LNCAP (cell line): ENCODE measurements around the gene AGPAT1.

Experiments
- TF ChIP-seq, protein P1 (sequence below): fragments of 450-650 bp; IDR thresholded peaks from 2 replicates; pipeline ENCODE4 v1.5.1; 2017; ENCODE audit warnings: mild to moderate bottlenecking

Gene AGPAT1

DNA sequence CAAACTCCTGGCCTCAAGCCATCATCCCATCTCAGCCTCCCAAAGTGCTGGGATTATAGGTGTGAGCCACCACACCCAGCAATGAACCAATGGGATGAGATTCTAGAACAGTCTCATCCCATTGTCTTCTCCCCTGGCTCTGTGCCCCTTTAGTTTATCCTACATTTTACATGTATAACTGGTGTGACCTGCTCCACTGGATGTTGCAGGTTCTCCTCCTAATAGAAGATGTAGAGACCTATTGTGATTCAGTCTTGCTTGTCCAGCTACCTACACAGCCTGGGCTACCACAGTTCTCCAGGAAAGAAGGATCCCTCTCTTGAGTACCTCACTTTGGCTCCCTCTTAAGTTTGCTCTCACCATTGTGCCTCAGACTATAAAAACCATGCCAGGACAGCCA lies 43.8 kb downstream of the AGPAT1 start:
- TF ChIP-seq, protein P1, sequence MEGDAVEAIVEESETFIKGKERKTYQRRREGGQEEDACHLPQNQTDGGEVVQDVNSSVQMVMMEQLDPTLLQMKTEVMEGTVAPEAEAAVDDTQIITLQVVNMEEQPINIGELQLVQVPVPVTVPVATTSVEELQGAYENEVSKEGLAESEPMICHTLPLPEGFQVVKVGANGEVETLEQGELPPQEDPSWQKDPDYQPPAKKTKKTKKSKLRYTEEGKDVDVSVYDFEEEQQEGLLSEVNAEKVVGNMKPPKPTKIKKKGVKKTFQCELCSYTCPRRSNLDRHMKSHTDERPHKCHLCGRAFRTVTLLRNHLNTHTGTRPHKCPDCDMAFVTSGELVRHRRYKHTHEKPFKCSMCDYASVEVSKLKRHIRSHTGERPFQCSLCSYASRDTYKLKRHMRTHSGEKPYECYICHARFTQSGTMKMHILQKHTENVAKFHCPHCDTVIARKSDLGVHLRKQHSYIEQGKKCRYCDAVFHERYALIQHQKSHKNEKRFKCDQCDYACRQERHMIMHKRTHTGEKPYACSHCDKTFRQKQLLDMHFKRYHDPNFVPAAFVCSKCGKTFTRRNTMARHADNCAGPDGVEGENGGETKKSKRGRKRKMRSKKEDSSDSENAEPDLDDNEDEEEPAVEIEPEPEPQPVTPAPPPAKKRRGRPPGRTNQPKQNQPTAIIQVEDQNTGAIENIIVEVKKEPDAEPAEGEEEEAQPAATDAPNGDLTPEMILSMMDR: no peak

DNA sequence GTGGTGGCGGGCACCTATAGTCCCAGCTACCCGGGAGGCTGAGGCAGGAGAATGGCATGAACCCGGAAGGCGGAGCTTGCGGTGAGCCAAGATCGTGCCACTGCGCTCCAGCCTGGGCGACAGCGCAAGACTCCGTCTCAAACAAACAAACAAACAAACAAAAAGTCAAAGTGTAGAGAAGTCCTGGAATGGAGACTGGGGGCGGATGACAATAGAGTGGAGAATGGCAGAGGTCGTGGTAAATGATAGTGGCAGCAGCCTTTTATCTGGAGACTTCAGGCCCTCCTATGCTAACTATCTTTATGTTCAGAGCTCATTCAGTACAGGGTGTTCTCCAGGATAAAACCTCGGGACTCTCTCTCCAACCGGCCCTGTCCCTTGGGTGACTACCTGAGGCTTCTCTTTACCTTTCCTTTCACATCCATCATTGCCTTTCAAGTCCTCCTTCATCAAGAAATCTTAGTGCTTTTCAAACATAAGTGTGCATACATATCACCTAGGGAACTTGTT lies 44.4 kb downstream of the AGPAT1 start:
- TF ChIP-seq, protein P1: no peak

DNA sequence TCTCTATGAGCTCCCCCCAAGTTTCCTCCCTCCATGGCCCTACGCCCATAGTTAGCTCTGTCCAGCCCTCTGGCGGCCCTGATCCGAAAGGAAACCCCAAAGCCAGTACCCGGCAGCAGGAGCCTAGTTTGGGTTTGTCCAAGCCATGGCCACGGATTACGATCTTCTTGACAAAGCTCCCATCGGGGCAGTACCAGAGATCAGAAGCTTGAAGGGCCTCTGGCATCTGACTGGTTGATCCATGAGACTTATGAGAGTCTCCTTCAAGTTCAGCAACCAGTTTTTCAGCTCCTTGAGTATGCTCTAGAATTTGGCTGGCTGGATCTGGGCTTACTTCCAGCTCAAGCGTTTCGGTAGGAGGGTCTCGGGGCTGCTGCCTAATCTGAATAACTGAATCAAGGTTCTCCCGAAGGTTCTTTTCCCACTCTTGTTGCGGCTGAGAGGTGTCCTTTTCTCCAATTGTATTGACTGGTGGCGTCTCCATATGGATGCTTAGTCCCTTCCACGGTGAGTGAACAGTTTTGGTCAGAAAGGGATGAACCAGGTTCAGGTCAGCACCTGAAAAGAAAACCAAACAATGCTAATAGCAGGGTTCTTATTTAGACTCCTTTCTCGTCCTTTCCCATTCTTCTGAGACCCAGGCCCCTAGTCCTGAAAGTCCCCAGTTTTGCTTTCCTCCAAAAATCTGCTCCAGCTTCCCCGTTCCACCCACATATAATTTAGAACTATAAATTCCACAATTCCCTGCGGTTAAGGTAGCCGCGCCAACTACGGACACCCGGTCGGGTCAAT lies 46.4 kb downstream of the AGPAT1 start:
- TF ChIP-seq, protein P1: no peak

DNA sequence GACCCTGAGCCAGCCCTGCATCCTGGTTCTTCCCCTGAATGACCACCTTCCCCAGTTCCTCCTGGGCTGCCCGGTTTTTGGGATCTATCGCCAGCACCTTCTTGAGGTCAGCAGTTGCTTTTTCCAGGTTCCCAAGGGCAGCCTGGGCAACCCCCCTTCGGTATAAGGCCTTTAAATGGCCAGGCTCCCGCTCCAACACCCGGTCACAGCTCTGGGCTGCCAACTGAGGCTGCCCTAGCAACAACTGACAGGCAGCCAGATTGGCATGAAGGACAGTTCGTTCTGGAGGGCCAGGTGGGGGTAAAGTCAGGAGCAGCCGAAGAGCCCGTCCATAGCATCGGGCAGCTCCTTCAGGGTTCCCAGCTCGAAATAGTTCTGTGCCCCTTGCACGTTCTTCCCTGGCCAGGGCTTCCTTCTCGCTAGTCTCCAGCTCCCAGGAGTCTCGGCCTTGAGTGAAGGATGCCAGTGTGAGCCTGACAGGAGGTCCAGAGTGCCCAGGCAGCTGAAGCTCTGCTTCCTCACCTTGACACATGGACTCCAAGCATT lies 47.1 kb downstream of the AGPAT1 start:
- TF ChIP-seq, protein P1: no peak

DNA sequence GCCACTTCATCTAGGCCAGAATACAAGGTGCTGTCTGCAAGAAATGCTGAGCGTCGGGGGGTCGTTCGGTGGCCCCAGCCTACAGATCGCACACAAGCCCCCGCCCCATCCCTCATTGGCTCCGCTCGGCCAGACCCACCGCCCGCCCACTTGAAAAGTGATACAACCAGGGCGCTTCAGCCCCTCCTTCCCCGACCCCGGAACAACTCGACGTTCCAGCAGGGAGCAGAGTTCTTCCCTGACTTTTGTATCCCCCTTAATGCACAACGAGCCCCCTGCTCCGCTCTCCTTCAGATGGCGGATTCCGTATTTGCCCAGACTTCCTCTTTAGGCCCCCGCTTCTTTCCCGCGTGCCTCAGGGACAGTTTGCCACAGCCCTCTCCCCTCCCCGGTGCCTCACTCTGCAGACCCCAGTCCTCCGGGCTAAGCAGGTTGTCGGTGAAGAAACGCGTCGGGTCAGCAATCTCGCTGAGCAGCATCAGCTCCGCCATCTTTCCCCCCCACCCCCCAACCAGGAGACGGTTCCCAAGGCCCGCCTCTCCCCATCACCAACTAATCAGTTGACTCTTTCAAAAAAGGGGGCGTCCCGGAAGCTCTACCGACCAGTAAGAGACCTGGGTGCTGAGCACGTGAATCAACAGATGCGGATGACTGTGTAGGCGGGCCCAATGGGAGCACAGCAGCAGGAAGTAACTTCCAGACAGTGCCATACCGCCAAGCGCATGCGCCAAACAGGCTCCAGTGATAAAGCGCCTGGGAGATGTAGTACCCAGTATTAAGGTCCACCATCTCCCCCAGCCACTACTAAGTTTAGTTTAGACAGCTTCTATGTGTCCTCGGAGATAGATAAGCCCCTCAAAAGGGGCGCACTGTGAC lies 47.9 kb downstream of the AGPAT1 start, which contains the start of gene ATF6B:
Gene ATF6B (minus strand): TSS at position 530 of the 876 bp plus-strand sequence. CDS start 39 bp downstream, at position 491.
- TF ChIP-seq, protein P1: no peak

DNA sequence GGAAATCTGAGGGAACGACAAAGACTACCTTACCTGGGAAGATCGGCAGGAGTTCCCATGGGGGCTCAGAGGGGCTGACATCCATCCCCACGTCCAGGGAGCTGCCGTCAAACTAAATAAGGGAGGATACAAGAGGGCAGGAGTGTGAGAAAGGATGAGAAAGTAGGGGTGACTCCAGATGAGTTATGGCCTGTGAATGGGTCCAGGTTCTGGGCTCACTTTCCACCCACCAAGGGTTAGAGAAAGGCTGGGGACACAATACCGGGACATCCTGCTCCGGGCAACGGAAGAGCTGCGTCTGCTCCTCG lies 48.5 kb downstream of the AGPAT1 start:
- TF ChIP-seq, protein P1: no peak

DNA sequence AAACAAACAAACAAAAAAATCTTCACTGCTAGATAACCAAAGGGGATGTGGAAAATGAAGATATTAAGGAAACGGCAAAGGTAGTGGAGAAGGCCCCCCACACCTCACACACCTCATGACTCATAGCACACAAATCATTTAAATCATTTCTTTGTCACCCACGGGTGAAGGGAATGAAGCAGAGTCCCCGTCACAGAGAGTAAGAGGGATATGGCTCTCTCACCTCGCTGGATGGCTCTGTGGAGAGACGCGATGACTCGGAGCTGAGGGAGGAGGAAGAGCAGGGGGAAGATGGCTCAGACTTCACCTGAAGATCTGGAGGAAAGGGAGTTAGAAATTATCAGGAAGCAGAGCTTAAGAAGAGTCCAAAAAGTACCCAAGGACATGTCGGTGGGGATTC lies 49.0 kb downstream of the AGPAT1 start:
- TF ChIP-seq, protein P1: no peak
